Measurements from ENCODE around the gene ANKMY1. TPM values are rescaled to one million over a fixed set of nuclear protein-coding genes. Genes with fewer than 3 reads are reported as not detected.

ANKMY1 gene
- 4.8 and 7.1 TPM in 2 replicates for total RNA-seq

GRCh38 chr2:240557808-240558207, at the start of gene ANKMY1:
Gene ANKMY1 (minus strand): TSS chr2:240557988. CDS start chr2:240557335, 653 bp downstream.

GRCh38 chr2:240586198-240586918, 28.6 kb upstream of the ANKMY1 start, which contains the start of gene CAPN10:
Gene CAPN10 (plus strand): TSS chr2:240586734. CDS start chr2:240586912, 178 bp downstream.

GRCh38 chr2:240567872-240568677, 10.3 kb upstream of the ANKMY1 start, which contains the start of gene RNPEPL1:
Gene RNPEPL1 (plus strand): TSS chr2:240568484. CDS start chr2:240568587, 103 bp downstream.

GRCh38 chr2:240560084-240560479, 2.3 kb upstream of the ANKMY1 start, which contains the start of gene DUSP28:
Gene DUSP28 (plus strand): TSS chr2:240560357. CDS start chr2:240560685, 328 bp downstream.

GRCh38 chr2:240435457-240435947, 122.3 kb downstream of the ANKMY1 start, which contains the start of gene GPC1:
Gene GPC1 (plus strand): TSS chr2:240435663. CDS start chr2:240435919, 256 bp downstream.

Other genes with a start within 250 kb of the ANKMY1 start
- gene GPC1, start 122.3 kb downstream of the ANKMY1 start, total RNA-seq = 18.8 and 66.5 TPM in 2 replicates
- 1.4 and 1.8 TPM in 2 replicates for gene DUSP28, start 2.4 kb upstream of the ANKMY1 start, total RNA-seq
- gene RNPEPL1, start 10.5 kb upstream of the ANKMY1 start, total RNA-seq = 12.1 and 25.3 TPM in 2 replicates
- gene CAPN10, start 28.7 kb upstream of the ANKMY1 start, total RNA-seq = 29.1 and 31.5 TPM in 2 replicates
- under 0.01 and 0.47 TPM in 2 replicates for gene GPR35, start 67.5 kb upstream of the ANKMY1 start, total RNA-seq
- not detected in 2 replicates for gene AQP12B, start 124.9 kb upstream of the ANKMY1 start, total RNA-seq
- gene AQP12A, start 133.9 kb upstream of the ANKMY1 start, total RNA-seq = not detected in 2 replicates

Measured in endothelial cell of coronary artery (primary cell).